ENCODE data around the gene TOP1.
"Not testable (repeated sequence)": the region's sequence is repeated elsewhere in the genome, so short reads cannot be mapped to it uniquely, and the experiment has no call there.

The TOP1 gene

GRCh38 chr20:41094353-41095055 lies 65.9 kb downstream of the TOP1 start:
- DNase-seq (ENCODE audit: low read depth in 2 of 2), result peak in 1 of 2 donors; percentile 13

GRCh38 chr20:41095110-41095969 lies 66.7 kb downstream of the TOP1 start:
- peak; percentile 18 to 43 for DNase-seq (ENCODE audit: low read depth in 2 of 2)

- DNase-seq (ENCODE audit: low read depth in 2 of 2), result no peak
Measured at GRCh38 chr20:41098703-41099250, 70.2 kb downstream of the TOP1 start.

- no peak for DNase-seq (ENCODE audit: low read depth in 2 of 2)
Measured at GRCh38 chr20:41100001-41100480, 71.4 kb downstream of the TOP1 start.

- no peak for DNase-seq (ENCODE audit: low read depth in 2 of 2)
Measured at GRCh38 chr20:41101660-41102059, 73.0 kb downstream of the TOP1 start.

GRCh38 chr20:41108531-41108930 lies 79.9 kb downstream of the TOP1 start:
- DNase-seq (ENCODE audit: low read depth in 2 of 2), result no peak

- DNase-seq (ENCODE audit: low read depth in 2 of 2), result no peak
Measured at GRCh38 chr20:41110012-41110411, 81.4 kb downstream of the TOP1 start.

GRCh38 chr20:41110930-41111577 lies 82.4 kb downstream of the TOP1 start:
- DNase-seq (ENCODE audit: low read depth in 2 of 2), result no peak

- no peak for DNase-seq (ENCODE audit: low read depth in 2 of 2)
Measured at GRCh38 chr20:41111578-41111951, 82.9 kb downstream of the TOP1 start.

GRCh38 chr20:41116282-41116956 lies 87.8 kb downstream of the TOP1 start:
- no peak for DNase-seq (ENCODE audit: low read depth in 2 of 2)

GRCh38 chr20:41118159-41118558 lies 89.5 kb downstream of the TOP1 start:
- not testable (repeated sequence) for DNase-seq (ENCODE audit: low read depth in 2 of 2)

GRCh38 chr20:41118632-41119031 lies 90.0 kb downstream of the TOP1 start:
- no peak for DNase-seq (ENCODE audit: low read depth in 2 of 2)

GRCh38 chr20:41119614-41120561 lies 91.3 kb downstream of the TOP1 start:
- DNase-seq (ENCODE audit: low read depth in 2 of 2), result no peak

- no peak for DNase-seq (ENCODE audit: low read depth in 2 of 2)
Measured at GRCh38 chr20:41121399-41121798, 92.8 kb downstream of the TOP1 start.

- no peak for DNase-seq (ENCODE audit: low read depth in 2 of 2)
Measured at GRCh38 chr20:41123631-41124030, 95.0 kb downstream of the TOP1 start.

- no peak for DNase-seq (ENCODE audit: low read depth in 2 of 2)
Measured at GRCh38 chr20:41124451-41125094, 96.0 kb downstream of the TOP1 start.

- DNase-seq (ENCODE audit: low read depth in 2 of 2), result no peak
Measured at GRCh38 chr20:41125530-41126457, 97.2 kb downstream of the TOP1 start.

GRCh38 chr20:41126719-41127118 lies 98.1 kb downstream of the TOP1 start:
- DNase-seq (ENCODE audit: low read depth in 2 of 2), result no peak

GRCh38 chr20:41128317-41128716 lies 99.7 kb downstream of the TOP1 start:
- DNase-seq (ENCODE audit: low read depth in 2 of 2), result not testable (repeated sequence)
